HEK293T (cell line): ENCODE data around the gene CILP2.

ENCODE experiments used
- FOXA1 ChIP-seq: fragments of 450-650 bp; IDR thresholded peaks from 2 replicates; pipeline ENCODE4 v1.6.1; 2016; ENCODE audit warnings: mild to moderate bottlenecking
- SP1 ChIP-seq: fragments of 450-650 bp; IDR thresholded peaks from 2 replicates; pipeline ENCODE4 v1.6.1; 2017

DNA sequence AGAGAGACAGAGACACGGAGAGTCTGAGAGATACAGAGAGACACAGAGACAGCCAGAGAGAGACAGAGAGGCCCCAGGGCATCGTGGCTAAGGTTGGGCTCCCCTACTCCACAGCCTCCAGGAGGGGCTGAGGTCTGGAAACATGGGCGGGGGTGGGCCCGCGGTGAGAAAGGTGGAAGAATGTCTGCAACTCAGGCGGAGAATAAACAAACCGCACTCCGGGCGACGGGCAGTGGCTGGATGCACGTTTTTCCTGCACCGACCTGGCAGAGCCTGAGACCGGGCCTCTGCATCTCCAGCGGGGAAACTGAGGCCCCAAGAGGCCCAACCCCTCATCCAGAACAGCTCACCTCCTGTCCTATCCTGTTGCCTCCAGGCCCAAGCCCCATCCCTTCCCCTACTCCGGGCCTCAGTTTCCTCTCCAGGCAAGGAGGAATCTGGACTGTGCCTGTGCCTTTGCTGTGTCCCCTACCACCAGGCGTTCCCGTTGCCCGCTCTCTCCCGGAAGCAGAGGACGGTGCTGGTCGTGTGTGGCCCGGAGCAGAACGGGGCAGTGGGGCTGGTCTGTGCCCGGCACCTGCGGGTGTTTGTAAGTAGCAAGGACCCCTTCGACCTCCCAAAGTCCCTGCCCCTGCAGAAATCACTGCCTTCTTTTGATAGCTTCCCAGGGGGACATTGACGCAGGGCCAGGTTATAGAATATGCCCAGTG is 3.4 kb upstream of the CILP2 start:
- no peak for TF ChIP-seq SP1
- no peak for TF ChIP-seq FOXA1
